SW 1271 (cell line): ENCODE results near the gene PDPK1.
"Not testable (repeated sequence)": the region's sequence is repeated elsewhere in the genome, so short reads cannot be mapped to it uniquely, and the experiment has no call there.

Source experiments
- DNase-seq, 2 experiments: peaks; one replicate each; lab custom pipeline; 2025; lab: John Stamatoyannopoulos, UW

The PDPK1 gene

DNA sequence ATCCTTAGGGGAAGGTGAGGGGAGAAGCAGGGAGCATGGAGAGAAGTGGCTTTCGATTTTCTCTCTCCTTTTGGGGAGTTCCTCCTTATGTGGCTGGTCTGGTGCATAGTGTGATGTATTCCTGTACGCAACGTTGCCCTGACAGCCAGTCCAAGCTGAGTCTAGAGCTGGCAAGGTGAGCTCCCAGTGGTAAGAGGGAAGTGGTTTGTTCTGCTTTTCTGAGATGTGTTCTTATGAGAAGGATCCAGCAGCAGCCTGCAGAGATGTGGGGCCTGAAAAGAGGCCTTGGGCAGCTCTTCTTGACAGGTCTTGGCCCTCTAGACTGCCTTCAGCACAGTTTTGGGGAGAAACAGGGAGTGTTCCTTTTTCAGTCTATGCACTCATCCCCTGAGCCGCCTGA, 3.1 kb downstream of the PDPK1 start:
- DNase-seq: not testable (repeated sequence)

DNA sequence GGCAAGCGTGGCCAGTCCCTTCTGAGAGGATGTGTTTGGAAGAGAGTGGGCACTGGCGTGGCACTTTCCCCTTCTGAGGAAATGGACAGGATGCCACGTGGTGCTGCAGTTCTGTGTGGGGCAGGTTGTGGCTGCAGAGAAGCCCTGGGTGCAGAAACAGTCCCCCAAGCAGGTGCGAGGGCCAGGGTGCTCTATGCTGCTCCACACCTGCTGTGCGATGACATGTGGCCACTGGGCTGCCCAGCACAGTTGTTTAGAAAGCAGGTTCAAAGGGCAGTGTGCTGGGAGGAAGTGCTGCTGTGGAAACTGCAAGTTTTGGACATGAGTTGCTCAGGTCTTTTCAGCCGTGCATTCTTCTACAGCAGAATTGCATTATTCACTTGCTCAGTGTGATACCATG, 3.6 kb downstream of the PDPK1 start:
- DNase-seq: not testable (repeated sequence)

GRCh38 chr16:2543771-2544170, 6.0 kb downstream of the PDPK1 start:
- not testable (repeated sequence) for DNase-seq

DNA sequence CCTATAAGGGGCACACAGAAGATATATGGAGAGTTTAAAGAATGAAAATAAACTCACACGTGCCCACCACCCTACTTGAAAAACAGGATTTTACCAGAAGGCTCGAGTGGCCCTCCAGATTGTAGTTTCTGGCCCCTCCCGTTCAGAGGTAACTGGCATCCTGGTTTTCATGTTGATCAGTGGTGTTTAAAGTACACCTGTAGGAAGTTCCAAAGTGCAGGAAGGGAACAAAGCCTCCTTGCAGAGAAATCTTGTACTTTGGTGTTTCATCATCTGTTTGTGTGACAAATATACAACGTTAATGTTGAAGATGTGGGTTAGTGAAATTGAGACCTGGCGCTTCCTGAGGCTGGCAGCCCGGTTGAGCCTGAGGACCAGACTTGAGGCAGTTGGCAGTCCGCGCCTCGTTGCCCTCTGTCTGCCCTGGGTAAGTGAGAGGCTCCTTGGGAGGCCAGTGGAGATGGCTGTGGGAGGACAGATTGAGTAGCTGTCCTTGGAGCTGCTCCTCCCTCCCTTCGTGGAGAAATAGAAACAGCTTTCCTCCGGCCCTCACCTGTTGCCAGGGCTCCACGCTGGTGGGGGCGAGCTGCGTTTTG, 12.6 kb downstream of the PDPK1 start:
- not testable (repeated sequence) for DNase-seq

DNA sequence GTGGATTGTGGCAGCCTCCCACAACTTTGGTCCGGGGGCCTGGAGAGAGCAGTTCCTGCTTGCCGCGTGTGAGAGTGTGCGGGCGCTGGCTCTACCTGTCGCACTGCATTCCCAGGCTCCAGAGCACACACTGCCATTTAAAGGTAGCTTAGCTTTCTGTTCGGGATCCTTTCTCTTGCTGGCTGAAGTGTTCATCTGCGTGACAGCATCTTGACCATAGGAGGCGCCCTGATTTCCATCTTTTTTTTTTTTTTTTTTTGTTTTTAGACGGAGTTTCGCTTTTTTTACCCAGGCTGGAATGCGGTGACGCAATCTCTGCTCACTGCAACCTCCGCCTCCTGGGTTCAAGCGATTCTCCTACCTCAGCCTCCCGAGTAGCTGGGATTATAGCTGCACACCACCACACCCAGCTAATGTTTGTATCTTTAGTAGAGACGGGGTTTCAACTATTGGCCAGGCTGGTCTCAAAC, 13.6 kb downstream of the PDPK1 start:
- not testable (repeated sequence) for DNase-seq

DNA sequence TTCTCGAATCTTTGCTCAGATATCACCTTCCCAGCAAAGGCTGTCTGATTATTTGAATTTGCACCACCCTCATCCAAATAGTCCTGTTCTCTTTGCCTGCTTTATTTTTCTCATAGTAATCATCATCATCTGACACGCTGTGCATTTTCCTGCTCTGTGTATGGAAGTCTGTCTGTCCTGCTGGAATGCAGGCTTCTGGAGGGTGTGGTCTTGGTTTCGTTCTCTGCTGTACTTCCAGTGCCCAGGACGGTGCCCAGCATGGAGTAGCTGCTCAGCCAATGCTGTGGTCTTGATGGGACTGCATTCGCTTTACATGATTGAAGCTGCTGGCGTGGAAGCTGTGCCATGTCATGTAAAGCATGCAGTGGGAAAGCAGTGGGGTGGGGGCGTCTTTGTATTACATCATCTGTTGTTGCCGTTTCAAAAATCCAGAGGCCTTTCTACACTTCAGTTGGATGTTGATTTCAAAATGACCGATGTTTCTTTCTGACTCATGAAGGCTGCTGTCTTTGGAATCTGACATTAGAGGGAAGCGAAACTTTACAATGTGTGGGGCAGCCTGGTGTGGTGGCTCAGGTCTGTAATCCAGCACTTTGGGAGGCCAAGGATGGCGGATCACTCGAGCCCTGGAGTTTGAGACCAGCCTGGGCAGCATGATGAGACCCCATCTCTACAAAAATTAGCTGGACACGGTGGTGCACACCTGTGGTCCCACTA, 17.0 kb downstream of the PDPK1 start:
- DNase-seq: not testable (repeated sequence)

DNA sequence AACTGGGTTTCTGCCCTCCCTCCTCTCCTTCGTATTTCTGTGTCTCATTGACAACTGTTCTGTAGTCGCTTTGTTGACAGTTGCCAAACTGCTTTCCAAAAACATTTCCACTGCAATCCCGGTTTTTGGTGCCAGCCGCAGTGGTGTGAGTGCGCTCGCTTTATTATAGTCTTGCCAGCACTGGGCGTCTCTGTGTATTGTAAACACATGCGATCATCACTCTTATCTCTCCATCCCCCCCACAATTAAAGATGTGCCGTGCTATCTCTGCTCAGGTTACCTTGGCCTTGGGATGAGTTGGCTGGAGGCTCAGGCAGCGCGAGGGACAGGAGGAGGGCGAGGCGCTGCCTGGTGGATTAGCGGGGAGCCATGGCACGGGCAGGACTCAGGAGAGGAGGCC, 19.3 kb downstream of the PDPK1 start:
- not testable (repeated sequence) for DNase-seq

- not testable (repeated sequence) for DNase-seq
Measured at GRCh38 chr16:2560131-2560797, 22.4 kb downstream of the PDPK1 start.

- DNase-seq: not testable (repeated sequence)
Measured at GRCh38 chr16:2560798-2561133, 22.9 kb downstream of the PDPK1 start.

DNA sequence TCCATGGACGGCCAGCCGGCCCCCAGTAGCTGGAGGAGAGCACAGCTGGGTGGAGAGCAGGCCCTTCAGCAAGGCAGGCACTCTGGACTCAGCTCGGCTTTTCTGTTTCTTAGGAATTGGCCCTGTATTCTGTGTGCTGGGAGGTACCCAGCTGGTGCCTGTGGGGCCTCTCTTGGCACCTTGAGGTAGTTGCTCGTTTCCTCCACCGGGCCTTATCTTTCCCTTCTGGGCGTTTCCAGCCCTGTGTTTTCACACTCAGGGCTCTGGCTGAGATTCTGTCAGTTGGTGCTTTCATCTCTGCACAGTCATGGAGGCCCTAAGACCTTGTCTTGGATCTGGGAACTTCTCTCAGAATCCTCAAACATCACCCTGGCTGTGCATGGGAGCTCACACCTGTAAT, 29.7 kb downstream of the PDPK1 start:
- DNase-seq: not testable (repeated sequence)

DNA sequence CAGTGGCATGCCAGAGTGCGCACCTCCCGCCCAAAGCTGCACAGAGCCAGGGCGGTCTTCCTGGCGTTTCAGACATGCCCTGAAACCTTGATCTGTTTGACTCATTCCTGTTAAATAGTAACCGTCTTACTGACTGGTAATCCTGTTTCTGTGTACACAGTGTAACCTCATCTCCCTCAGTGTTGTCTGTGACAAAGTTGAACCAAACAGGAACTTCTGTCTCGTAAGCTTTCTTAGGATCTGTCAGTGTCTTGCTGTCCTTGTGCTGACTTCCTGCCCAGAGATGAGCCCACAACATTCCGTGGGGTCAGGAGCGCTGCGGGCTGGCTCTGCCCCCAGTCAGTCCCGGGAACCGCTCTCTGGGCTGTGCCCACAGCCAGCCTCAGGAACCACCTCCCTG, 30.8 kb downstream of the PDPK1 start:
- not testable (repeated sequence) for DNase-seq

- DNase-seq: not testable (repeated sequence)
Measured at GRCh38 chr16:2572704-2573103, 34.9 kb downstream of the PDPK1 start.

DNA sequence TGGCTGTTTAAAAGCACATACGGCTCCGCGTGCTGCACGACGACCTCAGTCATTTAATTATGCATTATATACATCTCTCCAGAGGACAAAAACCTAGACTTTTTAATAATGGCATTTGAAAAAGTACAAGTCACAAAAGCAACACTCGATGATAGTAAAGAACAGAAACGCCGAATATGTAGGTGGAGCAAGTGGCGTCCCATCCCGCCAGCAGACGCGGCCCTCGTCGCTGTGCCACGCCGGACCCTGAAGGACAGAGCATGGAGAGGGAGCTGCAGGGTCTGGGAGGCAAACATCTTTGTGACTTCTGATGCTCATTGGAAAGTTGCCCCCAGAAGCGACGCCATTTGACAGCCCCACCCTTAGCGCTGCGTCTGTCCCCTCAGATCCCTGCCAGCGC, 38.0 kb downstream of the PDPK1 start:
- DNase-seq: not testable (repeated sequence)

GRCh38 chr16:2577044-2577443, 39.2 kb downstream of the PDPK1 start:
- DNase-seq: not testable (repeated sequence)

GRCh38 chr16:2578905-2579304, 41.1 kb downstream of the PDPK1 start:
- DNase-seq: not testable (repeated sequence)

DNA sequence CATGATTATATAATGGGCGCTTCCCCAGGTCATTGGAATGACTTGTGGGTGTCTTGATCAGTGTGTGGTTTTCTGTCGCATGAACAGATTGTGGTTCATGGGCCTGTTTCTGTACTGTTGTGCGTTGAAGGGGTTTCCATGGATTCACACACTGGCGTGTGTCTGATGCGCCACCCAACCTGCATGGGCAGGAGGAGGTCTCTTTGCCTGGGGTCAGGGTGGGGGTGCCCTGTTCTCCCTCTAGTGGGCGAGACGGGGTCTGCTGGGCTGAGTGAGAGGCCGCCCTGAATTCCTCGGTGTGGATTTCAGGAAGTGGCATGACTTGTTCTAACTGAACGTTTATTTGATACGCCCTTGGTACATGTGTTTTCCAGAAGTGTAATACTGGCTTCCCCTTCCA, 42.3 kb downstream of the PDPK1 start:
- DNase-seq: not testable (repeated sequence)

DNA sequence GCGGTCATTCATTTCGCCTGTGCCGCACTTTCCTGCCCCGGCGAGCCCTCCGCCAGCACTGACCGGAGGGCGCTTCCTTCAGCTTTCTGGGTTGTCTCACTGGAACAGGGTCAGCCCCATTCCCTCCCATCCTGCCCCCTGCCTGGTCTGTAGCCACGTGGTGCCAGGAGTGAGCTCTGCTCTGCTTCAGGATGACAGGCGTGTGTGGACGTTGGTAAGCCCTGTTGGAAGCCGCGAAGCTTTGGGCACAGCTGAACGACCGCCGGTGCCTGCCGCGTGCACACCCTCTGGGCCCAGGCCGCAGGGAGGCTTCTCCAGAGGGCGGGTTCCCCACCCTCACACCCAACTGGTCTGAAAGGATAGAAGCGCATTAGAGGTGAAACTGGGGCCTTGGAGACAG, 43.0 kb downstream of the PDPK1 start:
- not testable (repeated sequence) for DNase-seq

- no peak for DNase-seq
Measured at GRCh38 chr16:2584729-2585650, 47.2 kb downstream of the PDPK1 start.

GRCh38 chr16:2585651-2586081, 47.8 kb downstream of the PDPK1 start:
- no peak for DNase-seq

DNA sequence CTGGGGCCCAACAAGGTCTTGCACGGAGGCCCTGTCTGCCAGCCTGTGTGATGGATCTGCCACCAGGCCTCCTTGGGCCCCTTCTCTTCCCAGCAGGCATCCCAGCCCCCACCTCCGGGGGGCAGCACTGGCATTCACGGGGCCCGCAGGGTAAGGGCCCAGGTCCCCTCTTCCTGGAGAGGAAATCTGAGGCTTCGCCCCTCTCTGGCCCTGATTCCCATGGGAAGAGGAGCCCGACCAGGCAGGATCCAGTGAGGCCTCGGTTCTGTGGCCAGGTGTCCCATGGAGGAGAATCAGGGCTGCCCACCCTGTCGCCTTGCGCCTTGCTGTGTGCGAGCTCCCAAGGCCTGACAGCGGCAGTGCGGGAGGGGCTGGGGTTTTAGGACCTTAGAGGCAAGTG, 48.4 kb downstream of the PDPK1 start:
- DNase-seq: no peak

DNA sequence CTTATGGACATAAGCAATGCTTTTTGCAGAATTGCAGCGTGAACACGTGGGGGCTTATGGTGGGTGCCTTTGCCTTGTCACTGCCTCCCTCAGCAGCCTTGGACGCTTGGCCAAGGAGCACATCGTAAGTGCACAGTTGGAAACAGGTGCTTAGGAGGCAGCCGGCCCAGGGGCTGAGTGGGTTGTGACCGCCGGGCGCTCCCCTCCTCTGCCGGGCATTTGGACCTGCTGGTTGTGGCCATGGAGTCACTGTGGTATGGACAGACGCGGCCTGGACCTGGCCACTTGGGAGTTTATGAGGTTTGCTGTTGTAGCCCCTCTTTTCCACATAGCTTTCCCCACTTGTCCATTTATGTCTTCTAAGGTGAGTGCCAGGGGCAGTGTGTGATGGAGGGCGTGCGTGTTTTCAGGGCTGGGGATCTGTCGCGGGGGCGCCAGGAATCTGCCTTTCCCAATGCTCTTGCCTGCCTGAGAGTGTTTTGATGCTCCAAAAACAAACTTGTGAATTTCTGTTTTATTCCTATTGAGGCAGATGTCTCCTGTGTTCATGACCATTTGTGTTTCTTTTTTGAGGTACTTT, 49.2 kb downstream of the PDPK1 start:
- no peak for DNase-seq
